Panc1 (cell line): ENCODE results near the gene MYLK. TPM values are rescaled to one million over a fixed set of nuclear protein-coding genes. Genes with fewer than 3 reads are reported as not detected.
A peak's percentile ranks its signal among the peaks of the same experiment; 100 is the strongest.

Source experiments
- ATAC-seq: fragments of 200-7000 bp; cut with Tn5 transposase; 2 replicates; pipeline ENCODE4 v1.9.1; 2020; ENCODE audit warnings: mild to moderate bottlenecking, moderate library complexity
- BruUV-seq: library from RNA; stranded (reverse); fragments of 400-500 nt; replicated peaks from 2 replicates; lab custom pipeline; 2021; lab: Mats Ljungman, UMichigan
- CTCF ChIA-PET: fragments of 300-600 bp; sonication (Branson Sonifier 250); formaldehyde crosslinking; loops from one replicate; lab custom pipeline; 2022; ENCODE audit warnings: antibody characterized with exemption; lab: Charles Lee
- POLR2A ChIA-PET: fragments of 300-600 bp; sonication (Branson Sonifier 250); formaldehyde crosslinking; loops from one replicate; lab custom pipeline; 2022; ENCODE audit warnings: antibody characterized with exemption; lab: Charles Lee
- DNase-seq: peaks from one replicate; pipeline ENCODE4 v3.0.0-alpha.2; 2010; ENCODE audit warnings: low read depth, low spot score
- H3K27ac ChIP-seq: 2 replicates; pipeline ENCODE4 v1.5.1; 2011; ENCODE audit warnings: mild to moderate bottlenecking, low read length, inconsistent platforms
- H3K27me3 ChIP-seq: fragments of 200-500 bp; sonication (Bioruptor generic); 2 replicates; pipeline ENCODE4 v1.6.0; 2014; ENCODE audit warnings: low read length, inconsistent platforms; ENCODE audit not compliant: control insufficient read depth, insufficient read depth
- H3K36me3 ChIP-seq: fragments of 200-500 bp; sonication (Bioruptor generic); 2 replicates; pipeline ENCODE4 v1.5.1; 2014; ENCODE audit warnings: inconsistent platforms, mild to moderate bottlenecking, low read length, moderate library complexity; ENCODE audit not compliant: control insufficient read depth, insufficient read depth
- H3K4me1 ChIP-seq: 2 replicates; pipeline ENCODE4 v1.5.1; 2011; ENCODE audit warnings: inconsistent platforms, mild to moderate bottlenecking, low read length, moderate library complexity; ENCODE audit not compliant: control insufficient read depth, insufficient read depth
- H3K4me3 ChIP-seq, 2 experiments: 2 replicates each; pipeline ENCODE4 v1.5.1; 2011 to 2012; ENCODE audit warnings: low read depth in 2 of 2, low read length in 2 of 2, mild to moderate bottlenecking in 2 of 2, inconsistent platforms in 1 of 2, moderate library complexity in 1 of 2
- H3K9me3 ChIP-seq: fragments of 200-500 bp; sonication (Bioruptor generic); 2 replicates; pipeline ENCODE4 v1.5.1; 2014; ENCODE audit warnings: low read depth, mild to moderate bottlenecking, inconsistent platforms, low read length, moderate library complexity; ENCODE audit not compliant: control insufficient read depth, insufficient read depth
- POLR2AphosphoS5 ChIP-seq: IDR thresholded peaks from 2 replicates; pipeline ENCODE4 v1.6.1; 2012; ENCODE audit warnings: mild to moderate bottlenecking, low read depth, low read length, moderate library complexity
- SIN3A ChIP-seq: IDR thresholded peaks from 2 replicates; pipeline ENCODE4 v1.6.1; 2012; ENCODE audit warnings: low read depth, mild to moderate bottlenecking, low read length, moderate library complexity, borderline replicate concordance; ENCODE audit not compliant: insufficient read depth
- TCF7L2 ChIP-seq: IDR thresholded peaks from 2 replicates; pipeline ENCODE4 v1.6.1; 2011; ENCODE audit warnings: mild to moderate bottlenecking, low read depth, low read length, inconsistent platforms
- in situ Hi-C: cut with HindIII; loops from 2 replicates; pipeline ENCODE4 v1.10.0; 2016; ENCODE audit warnings: low sequenced_read_pairs, low pct_unique_long_range_greater_than_20kb
- intact Hi-C: fragments of 100-400 bp; cut with micrococcal nuclease; formaldehyde crosslinking; loops from one replicate; pipeline ENCODE4 v1.10.0; 2022; ENCODE audit not compliant: unreplicated experiment
- total RNA-seq: library from RNA; stranded (reverse); gene quantifications from one replicate; pipeline ENCODE4 v1.2.1, GENCODE V29; 2021; ENCODE audit not compliant: unreplicated experiment
- TF ChIP-seq, protein P1 (sequence below), 2 experiments: IDR thresholded peaks; 2 replicates each; pipeline ENCODE4 v1.6.1; 2011 to 2012; ENCODE audit warnings: low read depth in 2 of 2, control low read depth in 1 of 2, low read length in 1 of 2, mild to moderate bottlenecking in 1 of 2, moderate library complexity in 1 of 2; ENCODE audit not compliant: insufficient read depth in 1 of 2
- TF ChIP-seq, protein P2 (sequence below): fragments of 450-650 bp; IDR thresholded peaks from 2 replicates; pipeline ENCODE4 v1.5.1; 2017; ENCODE audit warnings: mild to moderate bottlenecking

MYLK gene
- total RNA-seq, 1 experiment from 2014 or later, result 29.7 TPM

DNA sequence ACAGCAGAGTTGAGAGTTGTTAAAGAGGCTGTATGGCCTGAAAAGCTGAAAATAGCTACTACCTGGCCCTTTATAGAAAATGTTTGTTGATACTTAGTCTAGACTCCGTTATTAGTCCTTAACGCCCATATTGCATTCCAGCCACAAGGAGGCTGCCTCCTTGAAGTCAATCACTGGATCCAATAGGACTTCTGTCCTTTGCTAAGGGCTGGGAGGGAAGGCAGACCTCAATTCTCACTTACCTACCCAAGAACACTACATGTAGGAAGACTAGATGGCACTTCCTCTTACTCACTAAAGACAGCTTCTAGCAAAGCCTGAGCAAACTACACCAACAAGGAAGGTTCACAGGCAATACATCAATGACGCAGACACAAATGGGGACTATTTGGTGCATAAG is 159.8 kb downstream of the MYLK start:
- DNase-seq (no peak), ATAC-seq (no peak)
- H3K27ac ChIP-seq, result no peak overlapping the region
- CTCF ChIA-PET, result interaction anchor here (0.6 to 1.5 kb wide), 14 partner anchors 9 to 309 kb away, joined by 3 to 17 read pairs (median 4); partner anchors contain the start of gene KALRN
- POLR2A ChIA-PET, result no interaction called here
- in situ Hi-C loops (no loop called here), intact Hi-C loops (loop anchor here (10.0 kb wide), 1 partner anchor 260 kb away; no protein-coding TSS in a partner anchor)
- TF ChIP-seq, protein P1, sequence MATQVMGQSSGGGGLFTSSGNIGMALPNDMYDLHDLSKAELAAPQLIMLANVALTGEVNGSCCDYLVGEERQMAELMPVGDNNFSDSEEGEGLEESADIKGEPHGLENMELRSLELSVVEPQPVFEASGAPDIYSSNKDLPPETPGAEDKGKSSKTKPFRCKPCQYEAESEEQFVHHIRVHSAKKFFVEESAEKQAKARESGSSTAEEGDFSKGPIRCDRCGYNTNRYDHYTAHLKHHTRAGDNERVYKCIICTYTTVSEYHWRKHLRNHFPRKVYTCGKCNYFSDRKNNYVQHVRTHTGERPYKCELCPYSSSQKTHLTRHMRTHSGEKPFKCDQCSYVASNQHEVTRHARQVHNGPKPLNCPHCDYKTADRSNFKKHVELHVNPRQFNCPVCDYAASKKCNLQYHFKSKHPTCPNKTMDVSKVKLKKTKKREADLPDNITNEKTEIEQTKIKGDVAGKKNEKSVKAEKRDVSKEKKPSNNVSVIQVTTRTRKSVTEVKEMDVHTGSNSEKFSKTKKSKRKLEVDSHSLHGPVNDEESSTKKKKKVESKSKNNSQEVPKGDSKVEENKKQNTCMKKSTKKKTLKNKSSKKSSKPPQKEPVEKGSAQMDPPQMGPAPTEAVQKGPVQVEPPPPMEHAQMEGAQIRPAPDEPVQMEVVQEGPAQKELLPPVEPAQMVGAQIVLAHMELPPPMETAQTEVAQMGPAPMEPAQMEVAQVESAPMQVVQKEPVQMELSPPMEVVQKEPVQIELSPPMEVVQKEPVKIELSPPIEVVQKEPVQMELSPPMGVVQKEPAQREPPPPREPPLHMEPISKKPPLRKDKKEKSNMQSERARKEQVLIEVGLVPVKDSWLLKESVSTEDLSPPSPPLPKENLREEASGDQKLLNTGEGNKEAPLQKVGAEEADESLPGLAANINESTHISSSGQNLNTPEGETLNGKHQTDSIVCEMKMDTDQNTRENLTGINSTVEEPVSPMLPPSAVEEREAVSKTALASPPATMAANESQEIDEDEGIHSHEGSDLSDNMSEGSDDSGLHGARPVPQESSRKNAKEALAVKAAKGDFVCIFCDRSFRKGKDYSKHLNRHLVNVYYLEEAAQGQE (IDR thresholded peaks at IDR 0.05; ENCODE audit: insufficient read depth in 1 of 2, low read depth in 2 of 2, low read length in 1 of 2), result no peak
- TF ChIP-seq POLR2AphosphoS5, result no peak
- no peak for TF ChIP-seq TCF7L2
- TF ChIP-seq, protein P2, sequence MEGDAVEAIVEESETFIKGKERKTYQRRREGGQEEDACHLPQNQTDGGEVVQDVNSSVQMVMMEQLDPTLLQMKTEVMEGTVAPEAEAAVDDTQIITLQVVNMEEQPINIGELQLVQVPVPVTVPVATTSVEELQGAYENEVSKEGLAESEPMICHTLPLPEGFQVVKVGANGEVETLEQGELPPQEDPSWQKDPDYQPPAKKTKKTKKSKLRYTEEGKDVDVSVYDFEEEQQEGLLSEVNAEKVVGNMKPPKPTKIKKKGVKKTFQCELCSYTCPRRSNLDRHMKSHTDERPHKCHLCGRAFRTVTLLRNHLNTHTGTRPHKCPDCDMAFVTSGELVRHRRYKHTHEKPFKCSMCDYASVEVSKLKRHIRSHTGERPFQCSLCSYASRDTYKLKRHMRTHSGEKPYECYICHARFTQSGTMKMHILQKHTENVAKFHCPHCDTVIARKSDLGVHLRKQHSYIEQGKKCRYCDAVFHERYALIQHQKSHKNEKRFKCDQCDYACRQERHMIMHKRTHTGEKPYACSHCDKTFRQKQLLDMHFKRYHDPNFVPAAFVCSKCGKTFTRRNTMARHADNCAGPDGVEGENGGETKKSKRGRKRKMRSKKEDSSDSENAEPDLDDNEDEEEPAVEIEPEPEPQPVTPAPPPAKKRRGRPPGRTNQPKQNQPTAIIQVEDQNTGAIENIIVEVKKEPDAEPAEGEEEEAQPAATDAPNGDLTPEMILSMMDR, result no peak
- TF ChIP-seq SIN3A, result no peak
- no peaks in the 10 kb centered on the region for H3K4me1 ChIP-seq
- no peaks in the 10 kb centered on the region for H3K9me3 ChIP-seq
- H3K36me3 ChIP-seq, result no peaks in the 10 kb centered on the region
- no peak overlapping the region for H3K4me3 ChIP-seq
- BruUV-seq, result no TSS peak
- no peaks in the 10 kb centered on the region; the same call in 1 of the 2 replicates for H3K27me3 ChIP-seq

DNA sequence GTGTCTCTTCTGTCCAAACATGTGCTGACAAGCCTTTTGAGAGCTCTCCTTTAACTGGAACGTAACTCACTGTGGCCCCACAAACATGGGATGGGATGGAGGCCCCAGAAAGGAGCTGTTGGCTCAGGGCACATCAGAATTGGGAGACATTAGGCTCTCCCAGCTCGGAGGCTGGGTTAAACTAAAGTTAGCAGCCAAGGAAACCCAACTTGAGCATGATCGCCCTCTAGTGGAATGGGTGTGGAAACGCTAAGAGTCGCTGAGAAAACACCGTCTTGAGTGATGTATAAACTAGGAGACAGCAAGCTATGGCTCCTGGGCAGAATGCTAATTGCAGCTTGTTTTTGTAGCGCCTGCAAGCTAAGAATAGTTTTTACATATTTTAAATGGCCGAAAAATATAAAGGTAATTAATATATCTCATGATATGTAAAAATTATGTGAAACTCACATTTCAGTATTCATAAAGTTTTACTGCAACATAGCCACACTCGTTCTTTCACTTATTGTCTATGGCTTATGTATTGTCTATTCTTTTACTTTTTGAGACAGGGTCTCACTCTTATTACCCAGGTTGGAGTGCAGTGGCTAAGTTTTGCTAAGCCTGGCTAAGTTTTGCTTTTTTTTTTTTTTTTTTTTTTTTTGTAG is 160.5 kb downstream of the MYLK start:
- peak; percentile 77 for ATAC-seq
- in situ Hi-C loops, result no loop called here
- H3K27me3 ChIP-seq, result no peaks in the 10 kb centered on the region; the same call in 1 of the 2 replicates
- CTCF ChIA-PET, result interaction anchor here (0.6 to 1.5 kb wide), 14 partner anchors 9 to 601 kb away, joined by 3 to 17 read pairs (median 4); partner anchors contain the start of gene KALRN
- peak; percentile 76 for DNase-seq
- no peaks in the 10 kb centered on the region for H3K36me3 ChIP-seq
- intact Hi-C loops, result loop anchor here (2.0 to 10.0 kb wide), 2 partner anchors 71 to 261 kb away; no protein-coding TSS in a partner anchor
- no peak overlapping the region for H3K4me3 ChIP-seq
- no TSS peak for BruUV-seq
- H3K27ac ChIP-seq, result no peak overlapping the region
- no peaks in the 10 kb centered on the region for H3K9me3 ChIP-seq
- H3K4me1 ChIP-seq, result no peaks in the 10 kb centered on the region
- TF ChIP-seq TCF7L2, result no peak
- TF ChIP-seq, protein P2, result peak; percentile 94
- POLR2A ChIA-PET, result interaction anchor here (0.6 kb wide), 1 partner anchor 135 kb away, joined by 3 read pairs; no protein-coding TSS in a partner anchor
